HepG2 (cell line): ENCODE results near the gene PDZD8. TPM values are rescaled to one million over a fixed set of nuclear protein-coding genes. Genes with fewer than 3 reads are reported as not detected.

Experiments
- CBX5 ChIP-seq: sonication (generic); formaldehyde crosslinking; IDR thresholded peaks from 2 replicates; pipeline ENCODE4 v1.4.0; 2020; ENCODE audit warnings: missing genetic modification reagents, borderline replicate concordance
- CHCHD3 ChIP-seq: sonication (generic); formaldehyde crosslinking; IDR thresholded peaks from 2 replicates; pipeline ENCODE4 v1.8.0; 2022; ENCODE audit warnings: mild to moderate bottlenecking, missing genetic modification reagents, moderate library complexity
- FOSL2 ChIP-seq: sonication (generic); formaldehyde crosslinking; IDR thresholded peaks from 2 replicates; pipeline ENCODE4 v1.4.0; 2020; ENCODE audit warnings: missing genetic modification reagents
- FOXP4 ChIP-seq: sonication (generic); formaldehyde crosslinking; IDR thresholded peaks from 2 replicates; pipeline ENCODE4 v1.4.0; 2020; ENCODE audit warnings: missing genetic modification reagents
- HDAC1 ChIP-seq: sonication (generic); formaldehyde crosslinking; IDR thresholded peaks from 2 replicates; pipeline ENCODE4 v1.5.1; 2020; ENCODE audit warnings: mild to moderate bottlenecking, missing genetic modification reagents
- MXD4 ChIP-seq: IDR thresholded peaks from 2 replicates; pipeline ENCODE4 v1.6.1; 2016; ENCODE audit warnings: mild to moderate bottlenecking, missing biosample characterization, missing genetic modification reagents
- NFATC3 ChIP-seq: sonication (generic); formaldehyde crosslinking; IDR thresholded peaks from 2 replicates; pipeline ENCODE4 v1.5.1; 2020; ENCODE audit warnings: mild to moderate bottlenecking, missing genetic modification reagents
- NFIC ChIP-seq: IDR thresholded peaks from 2 replicates; pipeline ENCODE4 v1.6.1; 2012; ENCODE audit warnings: mild to moderate bottlenecking, low read length, inconsistent platforms
- RBFOX2 ChIP-seq: fragments of 200-400 bp; formaldehyde crosslinking; IDR thresholded peaks from 2 replicates; pipeline ENCODE4 v1.6.1; 2017; ENCODE audit warnings: low read depth, mild to moderate bottlenecking, low read length
- RXRB ChIP-seq: IDR thresholded peaks from 2 replicates; pipeline ENCODE4 v1.6.1; 2016; ENCODE audit warnings: borderline replicate concordance, missing genetic modification reagents, missing compliant biosample characterization
- SMARCE1 ChIP-seq: fragments of 450-650 bp; IDR thresholded peaks from 2 replicates; pipeline ENCODE4 v1.6.1; 2017; ENCODE audit warnings: borderline replicate concordance
- ZBTB1 ChIP-seq: sonication (generic); formaldehyde crosslinking; IDR thresholded peaks from 2 replicates; pipeline ENCODE4 v1.4.0; 2020; ENCODE audit warnings: missing genetic modification reagents, borderline replicate concordance
- ZBTB42 ChIP-seq: sonication (generic); formaldehyde crosslinking; IDR thresholded peaks from 2 replicates; pipeline ENCODE4 v1.5.0; 2020; ENCODE audit warnings: mild to moderate bottlenecking, missing genetic modification reagents
- ZFP62 ChIP-seq: sonication (generic); formaldehyde crosslinking; IDR thresholded peaks from 2 replicates; pipeline ENCODE4 v1.4.0; 2020; ENCODE audit warnings: missing genetic modification reagents
- ZFP90 ChIP-seq: sonication (generic); formaldehyde crosslinking; IDR thresholded peaks from 2 replicates; pipeline ENCODE4 v1.8.0; 2022; ENCODE audit warnings: missing genetic modification reagents, mild to moderate bottlenecking, inconsistent platforms, borderline replicate concordance
- ZNF558 ChIP-seq: sonication (generic); formaldehyde crosslinking; IDR thresholded peaks from 2 replicates; pipeline ENCODE4 v1.9.0; 2022; ENCODE audit warnings: mild to moderate bottlenecking, missing genetic modification reagents, borderline replicate concordance
- polyA plus RNA-seq, 8 experiments: library from polyadenylated mRNA; depleted of rRNA in 3 of 8; stranded (reverse) in 7 of 8; unstranded in 1 of 8; fragments of >200 nt; fragmentation: Illumina TruSeq in 4 of 8; extraction: Trizol in 4 of 8; gene quantifications; 2 replicates each; pipeline versions ENCODE4 v1.2.1 to v1.2.3, GENCODE V29; 2011 to 2016; ENCODE audit warnings: low read depth in 4 of 8, missing spikeins in 1 of 8, mixed read lengths in 1 of 8; ENCODE audit not compliant: insufficient read depth in 1 of 8
- total RNA-seq, 5 experiments: library from RNA; depleted of rRNA; stranded (reverse); fragments of >200 nt; fragmentation: Illumina TruSeq; extraction: Trizol; gene quantifications; 2 replicates each; pipeline ENCODE4 v1.2.3, GENCODE V29; 2016; ENCODE audit warnings: low read depth in 1 of 5
- TF ChIP-seq, protein P1 (sequence below): IDR thresholded peaks from 2 replicates; pipeline ENCODE4 v1.6.1; 2018; ENCODE audit warnings: missing genetic modification reagents
- TF ChIP-seq, protein P2 (sequence below): sonication (generic); formaldehyde crosslinking; IDR thresholded peaks from 2 replicates; pipeline ENCODE4 v1.5.0; 2020; ENCODE audit warnings: missing genetic modification reagents, mild to moderate bottlenecking, borderline replicate concordance
- TF ChIP-seq, protein P3 (sequence below): sonication (generic); formaldehyde crosslinking; IDR thresholded peaks from 2 replicates; pipeline ENCODE4 v1.4.0; 2020; ENCODE audit warnings: mild to moderate bottlenecking, missing genetic modification reagents
- TF ChIP-seq, protein P4 (sequence below): sonication (generic); formaldehyde crosslinking; IDR thresholded peaks from 2 replicates; pipeline ENCODE4 v1.5.0; 2020; ENCODE audit warnings: mild to moderate bottlenecking, missing genetic modification reagents
- TF ChIP-seq, protein P5 (sequence below): sonication (generic); formaldehyde crosslinking; IDR thresholded peaks from 2 replicates; pipeline ENCODE4 v1.9.0; 2021; ENCODE audit warnings: missing genetic modification reagents, mild to moderate bottlenecking, borderline replicate concordance

The PDZD8 gene
- total and polyA plus RNA-seq, 2 of the 13 experiments (the other 11 are each of a cell fraction or from before 2014, with no cell fraction given), result 11.2 to 32.0 TPM

DNA sequence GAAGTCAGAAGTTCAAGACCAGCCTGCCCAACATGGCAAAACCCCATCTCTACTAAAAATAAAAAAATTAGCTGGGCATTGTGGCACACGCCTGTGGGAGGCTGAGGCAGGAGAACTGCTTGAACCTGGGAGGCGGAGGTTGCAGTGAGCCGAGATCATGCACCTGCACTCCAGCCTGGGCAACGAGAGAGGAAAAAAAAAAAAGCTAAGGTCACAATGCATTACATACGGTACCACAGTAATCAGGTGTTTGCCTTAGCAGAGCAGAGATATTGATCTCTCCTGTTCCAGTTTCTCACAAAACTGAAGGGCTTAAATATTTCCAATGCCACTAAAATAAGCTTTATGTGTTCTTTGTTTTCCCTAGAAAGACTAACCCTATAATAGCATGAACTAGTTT is 7.5 kb downstream of the PDZD8 start (continued):
- TF ChIP-seq, protein P1, sequence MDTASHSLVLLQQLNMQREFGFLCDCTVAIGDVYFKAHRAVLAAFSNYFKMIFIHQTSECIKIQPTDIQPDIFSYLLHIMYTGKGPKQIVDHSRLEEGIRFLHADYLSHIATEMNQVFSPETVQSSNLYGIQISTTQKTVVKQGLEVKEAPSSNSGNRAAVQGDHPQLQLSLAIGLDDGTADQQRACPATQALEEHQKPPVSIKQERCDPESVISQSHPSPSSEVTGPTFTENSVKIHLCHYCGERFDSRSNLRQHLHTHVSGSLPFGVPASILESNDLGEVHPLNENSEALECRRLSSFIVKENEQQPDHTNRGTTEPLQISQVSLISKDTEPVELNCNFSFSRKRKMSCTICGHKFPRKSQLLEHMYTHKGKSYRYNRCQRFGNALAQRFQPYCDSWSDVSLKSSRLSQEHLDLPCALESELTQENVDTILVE (CRISPR knock-in tag), result no peak
- TF ChIP-seq ZFP62, result no peak
- 0 out of 2 replicates have a peak, but pooled peaks have one; percentile 14 for TF ChIP-seq RXRB (CRISPR knock-in tag)
- TF ChIP-seq CHCHD3 (CRISPR knock-in tag), result no peak
- no peak for TF ChIP-seq RBFOX2
- no peak for TF ChIP-seq ZBTB42 (CRISPR knock-in tag)
- TF ChIP-seq, protein P2, sequence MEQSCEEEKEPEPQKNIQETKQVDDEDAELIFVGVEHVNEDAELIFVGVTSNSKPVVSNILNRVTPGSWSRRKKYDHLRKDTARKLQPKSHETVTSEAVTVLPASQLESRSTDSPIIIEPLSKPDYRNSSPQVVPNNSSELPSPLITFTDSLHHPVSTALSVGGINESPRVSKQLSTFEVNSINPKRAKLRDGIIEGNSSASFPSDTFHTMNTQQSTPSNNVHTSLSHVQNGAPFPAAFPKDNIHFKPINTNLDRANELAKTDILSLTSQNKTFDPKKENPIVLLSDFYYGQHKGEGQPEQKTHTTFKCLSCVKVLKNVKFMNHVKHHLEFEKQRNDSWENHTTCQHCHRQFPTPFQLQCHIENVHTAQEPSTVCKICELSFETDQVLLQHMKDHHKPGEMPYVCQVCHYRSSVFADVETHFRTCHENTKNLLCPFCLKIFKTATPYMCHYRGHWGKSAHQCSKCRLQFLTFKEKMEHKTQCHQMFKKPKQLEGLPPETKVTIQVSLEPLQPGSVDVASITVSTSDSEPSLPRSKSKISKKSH (CRISPR knock-in tag), result no peak
- TF ChIP-seq CBX5 (CRISPR knock-in tag), result no peak
- peak; percentile 50; the same call in 1 of the 2 replicates for TF ChIP-seq HDAC1 (CRISPR knock-in tag)
- TF ChIP-seq SMARCE1, result no peak
- TF ChIP-seq FOXP4 (CRISPR knock-in tag), result 0 out of 2 replicates have a peak, but pooled peaks have one; percentile 23
- TF ChIP-seq NFIC, result no peak
- TF ChIP-seq ZBTB1, result no peak
- no peak for TF ChIP-seq ZNF558
- TF ChIP-seq, protein P3, sequence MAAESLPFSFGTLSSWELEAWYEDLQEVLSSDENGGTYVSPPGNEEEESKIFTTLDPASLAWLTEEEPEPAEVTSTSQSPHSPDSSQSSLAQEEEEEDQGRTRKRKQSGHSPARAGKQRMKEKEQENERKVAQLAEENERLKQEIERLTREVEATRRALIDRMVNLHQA, result no peak
- no peak for TF ChIP-seq MXD4 (CRISPR knock-in tag)
- TF ChIP-seq NFATC3, result no peak
- no peak for TF ChIP-seq ZFP90 (CRISPR knock-in tag)
- TF ChIP-seq, protein P4, sequence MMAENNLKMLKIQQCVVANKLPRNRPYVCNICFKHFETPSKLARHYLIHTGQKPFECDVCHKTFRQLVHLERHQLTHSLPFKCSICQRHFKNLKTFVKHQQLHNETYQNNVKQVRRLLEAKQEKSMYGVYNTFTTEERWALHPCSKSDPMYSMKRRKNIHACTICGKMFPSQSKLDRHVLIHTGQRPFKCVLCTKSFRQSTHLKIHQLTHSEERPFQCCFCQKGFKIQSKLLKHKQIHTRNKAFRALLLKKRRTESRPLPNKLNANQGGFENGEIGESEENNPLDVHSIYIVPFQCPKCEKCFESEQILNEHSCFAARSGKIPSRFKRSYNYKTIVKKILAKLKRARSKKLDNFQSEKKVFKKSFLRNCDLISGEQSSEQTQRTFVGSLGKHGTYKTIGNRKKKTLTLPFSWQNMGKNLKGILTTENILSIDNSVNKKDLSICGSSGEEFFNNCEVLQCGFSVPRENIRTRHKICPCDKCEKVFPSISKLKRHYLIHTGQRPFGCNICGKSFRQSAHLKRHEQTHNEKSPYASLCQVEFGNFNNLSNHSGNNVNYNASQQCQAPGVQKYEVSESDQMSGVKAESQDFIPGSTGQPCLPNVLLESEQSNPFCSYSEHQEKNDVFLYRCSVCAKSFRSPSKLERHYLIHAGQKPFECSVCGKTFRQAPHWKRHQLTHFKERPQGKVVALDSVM (CRISPR knock-in tag), result peak; percentile 94
- TF ChIP-seq, protein P5, sequence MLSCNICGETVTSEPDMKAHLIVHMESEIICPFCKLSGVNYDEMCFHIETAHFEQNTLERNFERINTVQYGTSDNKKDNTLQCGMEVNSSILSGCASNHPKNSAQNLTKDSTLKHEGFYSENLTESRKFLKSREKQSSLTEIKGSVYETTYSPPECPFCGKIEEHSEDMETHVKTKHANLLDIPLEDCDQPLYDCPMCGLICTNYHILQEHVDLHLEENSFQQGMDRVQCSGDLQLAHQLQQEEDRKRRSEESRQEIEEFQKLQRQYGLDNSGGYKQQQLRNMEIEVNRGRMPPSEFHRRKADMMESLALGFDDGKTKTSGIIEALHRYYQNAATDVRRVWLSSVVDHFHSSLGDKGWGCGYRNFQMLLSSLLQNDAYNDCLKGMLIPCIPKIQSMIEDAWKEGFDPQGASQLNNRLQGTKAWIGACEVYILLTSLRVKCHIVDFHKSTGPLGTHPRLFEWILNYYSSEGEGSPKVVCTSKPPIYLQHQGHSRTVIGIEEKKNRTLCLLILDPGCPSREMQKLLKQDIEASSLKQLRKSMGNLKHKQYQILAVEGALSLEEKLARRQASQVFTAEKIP (CRISPR knock-in tag), result no peak
- no peak for TF ChIP-seq FOSL2 (CRISPR knock-in tag)
